ENCODE data around the gene SEMA3E. TPM values are rescaled to one million over a fixed set of nuclear protein-coding genes. Genes with fewer than 3 reads are reported as not detected.

The SEMA3E gene
- total and polyA plus RNA-seq, 9 of the 15 experiments (the other 6 are each of a cell fraction or from before 2014, with no cell fraction given): 0.01 to 1.4 (median 0.14) TPM; not detected in 2

DNA sequence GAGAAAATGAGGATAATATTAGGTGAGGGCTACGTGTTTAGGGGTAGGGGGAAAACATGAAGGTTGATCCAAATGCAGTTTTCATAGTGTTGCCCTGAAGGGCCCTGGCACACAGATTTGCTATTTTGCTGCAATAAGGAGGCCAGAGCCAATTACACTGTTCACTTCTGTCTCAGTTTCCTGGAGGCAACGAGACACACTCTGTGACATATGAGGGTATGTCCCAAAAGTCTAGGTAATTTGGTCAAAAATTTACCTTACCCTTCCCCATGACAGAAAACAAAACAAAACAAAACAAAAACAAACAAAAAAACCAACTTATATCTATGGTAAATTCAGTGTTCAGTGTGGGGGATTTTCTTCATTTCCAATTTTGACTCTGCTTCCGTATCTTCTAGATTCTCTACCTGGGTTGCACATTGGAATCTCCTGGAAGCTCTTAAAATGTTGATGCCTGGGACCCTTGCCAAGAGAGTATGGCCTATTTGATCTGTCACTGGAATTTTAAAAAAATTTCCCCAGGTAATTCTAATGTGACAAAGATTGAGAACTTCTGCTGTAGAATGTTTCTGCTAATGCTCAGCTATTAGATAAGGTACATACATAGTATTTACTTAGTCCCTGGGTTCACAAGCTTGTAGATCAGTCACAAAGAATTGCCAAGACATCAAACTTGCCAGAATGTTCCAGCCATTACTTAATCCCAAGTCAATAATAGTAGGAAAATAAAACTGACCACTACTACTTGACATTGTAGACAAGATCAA lies 139.5 kb downstream of the SEMA3E start:
- no TSS peak for BruUV-seq (replicated peaks)
- in situ Hi-C loops (cut with MboI): loop anchor here (25.0 kb wide), 1 partner anchor 1928 kb away; no protein-coding TSS in a partner anchor
- Histone ChIP-seq H3K9me3 (replicated peaks; ENCODE audit: control insufficient read depth, insufficient read depth, low read depth, low read length) (no peaks in the 10 kb centered on the region; the same call in none of the 2 replicates), H2AFZ (ENCODE audit: low read depth, low read length) (no peak overlapping the region), H3K9ac (ENCODE audit: insufficient read depth in 1 of 2, low read depth in 2 of 2, low read length in 2 of 2) (no peak overlapping the region), H3K27ac (ENCODE audit: extremely low read depth, low read depth, low read length) (no peak overlapping the region), H4K20me1 (replicated peaks; ENCODE audit: control insufficient read depth, insufficient read depth, low read length) (no peaks in the 10 kb centered on the region), H3K79me2 (ENCODE audit: control insufficient read depth, insufficient read depth, low read length) (no peaks in the 10 kb centered on the region), H3K4me1 (replicated peaks in 1 of 2; ENCODE audit: control insufficient read depth in 2 of 2, insufficient read depth in 2 of 2, low read length in 2 of 2) (no peaks in the 10 kb centered on the region), H3K4me2 (ENCODE audit: insufficient read depth, low read length) (no peak overlapping the region), H3K9me1 (ENCODE audit: control insufficient read depth, insufficient read depth, low read length) (no peaks in the 10 kb centered on the region), H3K4me3 (no peak overlapping the region), H3K36me3 (ENCODE audit: control insufficient read depth, insufficient read depth, low read length) (no peaks in the 10 kb centered on the region), H3K27me3 (ENCODE audit: control insufficient read depth in 2 of 2, insufficient read depth in 2 of 2, low read length in 2 of 2) (no peaks in the 10 kb centered on the region)
- FAIRE-seq: no peak
- ChIA-PET POLR2A (no interaction called here), CTCF (ENCODE audit: low intra/inter-chr PET ratio) (no interaction called here)
- ATAC-seq: no peak
- 2% methylated on average over 3 of the region's 3 CpGs for WGBS (ENCODE audit: insufficient coverage, low coverage, missing lambda C conversion rate)
- DNase-seq (ENCODE audit: extremely low read depth in 1 of 4, low spot score in 3 of 4): no peak
- TF ChIP-seq, protein P1, sequence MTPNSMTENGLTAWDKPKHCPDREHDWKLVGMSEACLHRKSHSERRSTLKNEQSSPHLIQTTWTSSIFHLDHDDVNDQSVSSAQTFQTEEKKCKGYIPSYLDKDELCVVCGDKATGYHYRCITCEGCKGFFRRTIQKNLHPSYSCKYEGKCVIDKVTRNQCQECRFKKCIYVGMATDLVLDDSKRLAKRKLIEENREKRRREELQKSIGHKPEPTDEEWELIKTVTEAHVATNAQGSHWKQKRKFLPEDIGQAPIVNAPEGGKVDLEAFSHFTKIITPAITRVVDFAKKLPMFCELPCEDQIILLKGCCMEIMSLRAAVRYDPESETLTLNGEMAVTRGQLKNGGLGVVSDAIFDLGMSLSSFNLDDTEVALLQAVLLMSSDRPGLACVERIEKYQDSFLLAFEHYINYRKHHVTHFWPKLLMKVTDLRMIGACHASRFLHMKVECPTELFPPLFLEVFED (CRISPR knock-in tag; conservative IDR thresholded peaks at IDR 0.05): no peak
- TF ChIP-seq ZNF174 (CRISPR knock-in tag; IDR thresholded peaks at IDR 0.05) (no peak), KDM4B (IDR thresholded peaks at IDR 0.05; ENCODE audit: borderline replicate concordance in 2 of 2, low read depth in 1 of 2) (no peak), TAL1 (IDR thresholded peaks at IDR 0.05) (no peak), HMGN3 (IDR thresholded peaks at IDR 0.05; ENCODE audit: borderline replicate concordance, extremely low read depth, insufficient read length, low read depth, low read length) (no peak), ETS2 (tag; IDR thresholded peaks at IDR 0.05; ENCODE audit: borderline replicate concordance, poor library complexity, severe bottlenecking) (no peak), CEBPB (tag; IDR thresholded peaks at IDR 0.05) (no peak), U2AF1 (optimal IDR thresholded peaks at IDR 0.05; ENCODE audit: low read depth, low read length) (no peak), ZSCAN29 (IDR thresholded peaks at IDR 0.05) (no peak), SIN3B (IDR thresholded peaks at IDR 0.05; ENCODE audit: low read depth) (no peak), RAD21 (CRISPR knock-in tag; conservative IDR thresholded peaks at IDR 0.05 in 1 of 2, IDR thresholded peaks at IDR 0.05 in 1 of 2) (no peak)
- TF ChIP-seq, protein P2, sequence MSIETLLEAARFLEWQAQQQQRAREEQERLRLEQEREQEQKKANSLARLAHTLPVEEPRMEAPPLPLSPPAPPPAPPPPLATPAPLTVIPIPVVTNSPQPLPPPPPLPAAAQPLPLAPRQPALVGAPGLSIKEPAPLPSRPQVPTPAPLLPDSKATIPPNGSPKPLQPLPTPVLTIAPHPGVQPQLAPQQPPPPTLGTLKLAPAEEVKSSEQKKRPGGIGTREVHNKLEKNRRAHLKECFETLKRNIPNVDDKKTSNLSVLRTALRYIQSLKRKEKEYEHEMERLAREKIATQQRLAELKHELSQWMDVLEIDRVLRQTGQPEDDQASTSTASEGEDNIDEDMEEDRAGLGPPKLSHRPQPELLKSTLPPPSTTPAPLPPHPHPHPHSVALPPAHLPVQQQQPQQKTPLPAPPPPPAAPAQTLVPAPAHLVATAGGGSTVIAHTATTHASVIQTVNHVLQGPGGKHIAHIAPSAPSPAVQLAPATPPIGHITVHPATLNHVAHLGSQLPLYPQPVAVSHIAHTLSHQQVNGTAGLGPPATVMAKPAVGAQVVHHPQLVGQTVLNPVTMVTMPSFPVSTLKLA (conservative IDR thresholded peaks at IDR 0.05): no peak
- intact Hi-C loops (cut with micrococcal nuclease): no loop called here
